Measurements from ENCODE around the gene MAP3K7CL.
A peak's percentile ranks its signal among the peaks of the same experiment; 100 is the strongest.

The MAP3K7CL gene

GRCh38 chr21:29130270-29130969, at the start of gene MAP3K7CL:
TSS of gene MAP3K7CL (plus strand) at chr21:29130644. CDS start at chr21:29133345, 2,701 bp downstream.
- no peak for DNase-seq

GRCh38 chr21:29082046-29082815, 48.2 kb upstream of the MAP3K7CL start:
- no peak for DNase-seq

- no peak for DNase-seq
Observed at GRCh38 chr21:29083306-29083705, 47.1 kb upstream of the MAP3K7CL start.

GRCh38 chr21:29084372-29084771, 46.1 kb upstream of the MAP3K7CL start:
- no peak for DNase-seq

- no peak for DNase-seq
Observed at GRCh38 chr21:29085106-29085752, 45.2 kb upstream of the MAP3K7CL start.

GRCh38 chr21:29091033-29091432, 39.4 kb upstream of the MAP3K7CL start:
- DNase-seq = no peak

GRCh38 chr21:29092102-29092959, 38.1 kb upstream of the MAP3K7CL start:
- DNase-seq = no peak

GRCh38 chr21:29096218-29097015, 34.0 kb upstream of the MAP3K7CL start:
- DNase-seq = no peak

GRCh38 chr21:29098156-29098555, 32.3 kb upstream of the MAP3K7CL start:
- DNase-seq = no peak

- no peak for DNase-seq
Observed at GRCh38 chr21:29102791-29103257, 27.6 kb upstream of the MAP3K7CL start.

GRCh38 chr21:29104239-29104708, 26.2 kb upstream of the MAP3K7CL start:
- peak; percentile 83 for DNase-seq

- peak; percentile 20 for DNase-seq
Observed at GRCh38 chr21:29105218-29105617, 25.2 kb upstream of the MAP3K7CL start.

GRCh38 chr21:29114765-29115500, 15.5 kb upstream of the MAP3K7CL start:
- no peak for DNase-seq

- DNase-seq = no peak
Observed at GRCh38 chr21:29115899-29116298, 14.5 kb upstream of the MAP3K7CL start.

GRCh38 chr21:29117372-29117955, 13.0 kb upstream of the MAP3K7CL start:
- no peak for DNase-seq

- no peak for DNase-seq
Observed at GRCh38 chr21:29121759-29122158, 8.7 kb upstream of the MAP3K7CL start.

- DNase-seq = no peak
Observed at GRCh38 chr21:29124645-29125044, 5.8 kb upstream of the MAP3K7CL start.

- DNase-seq = no peak
Observed at GRCh38 chr21:29125191-29125590, 5.3 kb upstream of the MAP3K7CL start.

- DNase-seq = no peak
Observed at GRCh38 chr21:29125979-29126378, 4.5 kb upstream of the MAP3K7CL start.

- DNase-seq = no peak
Observed at GRCh38 chr21:29133241-29133640, 2.8 kb downstream of the MAP3K7CL start.

GRCh38 chr21:29133796-29134195, 3.4 kb downstream of the MAP3K7CL start:
- no peak for DNase-seq

Data from NCI-H510A treated with DMSO at 0.1 percent for 48 hours (cell line).